ENCODE data around the gene DDX50. TPM values are rescaled to one million over a fixed set of nuclear protein-coding genes. Genes with fewer than 3 reads are reported as not detected.

DDX50 gene
- total RNA-seq, 4 donors from 2014 or later: 26.8 to 42.7 (median 31.5) TPM

- H3K4me3 ChIP-seq (ENCODE audit: low read depth, poor library complexity, severe bottlenecking): no peak overlapping the region
- TF ChIP-seq, protein P1, sequence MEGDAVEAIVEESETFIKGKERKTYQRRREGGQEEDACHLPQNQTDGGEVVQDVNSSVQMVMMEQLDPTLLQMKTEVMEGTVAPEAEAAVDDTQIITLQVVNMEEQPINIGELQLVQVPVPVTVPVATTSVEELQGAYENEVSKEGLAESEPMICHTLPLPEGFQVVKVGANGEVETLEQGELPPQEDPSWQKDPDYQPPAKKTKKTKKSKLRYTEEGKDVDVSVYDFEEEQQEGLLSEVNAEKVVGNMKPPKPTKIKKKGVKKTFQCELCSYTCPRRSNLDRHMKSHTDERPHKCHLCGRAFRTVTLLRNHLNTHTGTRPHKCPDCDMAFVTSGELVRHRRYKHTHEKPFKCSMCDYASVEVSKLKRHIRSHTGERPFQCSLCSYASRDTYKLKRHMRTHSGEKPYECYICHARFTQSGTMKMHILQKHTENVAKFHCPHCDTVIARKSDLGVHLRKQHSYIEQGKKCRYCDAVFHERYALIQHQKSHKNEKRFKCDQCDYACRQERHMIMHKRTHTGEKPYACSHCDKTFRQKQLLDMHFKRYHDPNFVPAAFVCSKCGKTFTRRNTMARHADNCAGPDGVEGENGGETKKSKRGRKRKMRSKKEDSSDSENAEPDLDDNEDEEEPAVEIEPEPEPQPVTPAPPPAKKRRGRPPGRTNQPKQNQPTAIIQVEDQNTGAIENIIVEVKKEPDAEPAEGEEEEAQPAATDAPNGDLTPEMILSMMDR (IDR thresholded peaks at IDR 0.05): no peak
- no peak for TF ChIP-seq POLR2A (IDR thresholded peaks at IDR 0.05)
- DNase-seq (ENCODE audit: low spot score in 2 of 2): no peak
- intact Hi-C loops (cut with DNase I; ENCODE audit: low total_unique reads): no loop called here
- 95 to 98% methylated on average over 2 of the region's 2 CpGs for WGBS, 2 donors
Observed at GRCh38 chr10:68895041-68895440, 6.1 kb upstream of the DDX50 start.

GRCh38 chr10:68897336-68897741, 3.8 kb upstream of the DDX50 start:
- TF ChIP-seq, protein P1 (IDR thresholded peaks at IDR 0.05): no peak
- TF ChIP-seq POLR2A (IDR thresholded peaks at IDR 0.05): no peak
- DNase-seq (ENCODE audit: low spot score in 2 of 2): peak in 1 of 2 donors; percentile 24
- H3K4me3 ChIP-seq (ENCODE audit: low read depth, poor library complexity, severe bottlenecking): no peak overlapping the region
- intact Hi-C loops (cut with DNase I; ENCODE audit: low total_unique reads): no loop called here
- 37 to 40% methylated on average over 3 of the region's 3 CpGs for WGBS, 2 donors

DNA sequence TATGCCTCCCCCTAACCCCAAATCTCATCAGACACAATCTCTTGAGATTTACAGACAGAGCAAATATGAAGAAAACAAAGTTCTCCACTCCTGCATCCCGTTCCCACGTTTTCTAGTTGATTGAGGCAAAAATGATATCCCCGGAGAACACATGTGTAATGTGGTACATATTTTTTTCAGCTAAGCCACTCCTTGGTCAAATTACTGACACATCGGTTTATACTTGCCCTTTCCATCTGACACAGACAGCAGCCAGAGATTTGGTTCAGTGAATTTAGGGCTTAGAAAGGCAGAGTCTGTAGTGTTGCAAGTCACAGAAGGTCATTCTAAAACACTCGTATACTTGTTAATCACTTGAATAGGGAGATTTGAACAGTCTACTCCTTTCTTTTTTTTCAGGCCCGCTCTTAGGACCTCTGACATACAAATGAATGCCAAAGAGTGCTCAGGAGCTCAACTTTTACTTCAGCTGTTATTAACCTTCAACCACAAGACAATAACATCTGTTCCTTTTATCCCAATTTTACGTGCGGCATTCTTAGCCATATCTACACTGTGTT, 1.8 kb upstream of the DDX50 start:
- intact Hi-C loops (cut with DNase I; ENCODE audit: low total_unique reads): no loop called here
- 84 to 86% methylated on average over 8 of the region's 8 CpGs for WGBS, 2 donors

DNA sequence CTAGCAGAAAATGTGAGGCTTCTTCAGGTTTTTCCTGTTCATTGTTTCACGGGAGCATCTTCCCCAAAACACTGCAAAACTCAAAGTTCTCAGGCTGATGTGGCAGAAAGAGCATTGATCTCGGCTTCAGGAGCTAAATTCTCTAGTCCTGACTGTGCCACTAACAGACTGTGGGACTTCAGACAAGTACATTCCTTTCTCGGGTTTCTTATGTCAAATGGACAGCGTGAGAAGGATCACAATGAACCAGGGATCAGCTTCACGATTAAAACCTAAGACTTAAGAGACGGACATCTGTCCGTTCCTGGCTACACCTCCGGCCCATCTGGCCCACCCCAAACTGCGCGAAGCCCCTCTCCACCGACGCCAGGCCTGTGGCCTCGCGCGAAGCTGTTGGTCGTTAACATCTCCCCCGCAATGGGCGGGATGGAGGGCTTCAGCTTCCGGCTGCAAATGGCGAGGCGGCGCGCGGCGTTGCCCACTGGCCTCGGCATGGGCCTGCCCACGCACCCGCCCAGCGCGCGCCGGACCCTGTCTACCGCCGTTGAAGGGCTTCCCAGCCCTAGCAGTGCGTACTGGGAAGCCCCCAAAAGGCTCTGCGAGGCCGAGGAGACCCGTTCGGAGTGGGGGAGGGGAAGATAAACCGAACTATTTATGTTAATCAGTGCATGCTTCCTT, 549 bp upstream of the DDX50 start:
- TF ChIP-seq, protein P1 (IDR thresholded peaks at IDR 0.05): no peak
- no peak for TF ChIP-seq POLR2A (IDR thresholded peaks at IDR 0.05)
- peak overlapping the region; percentile 82 for H3K4me3 ChIP-seq (ENCODE audit: low read depth, poor library complexity, severe bottlenecking)
- intact Hi-C loops (cut with DNase I; ENCODE audit: low total_unique reads): no loop called here
- DNase-seq (ENCODE audit: low spot score in 2 of 2): no peak
- 4 to 5% methylated on average over 28 to 36 of the region's 40 CpGs for WGBS, 2 donors

More for the DNA sequence above, 1.8 kb upstream of the DDX50 start:
- no peak for TF ChIP-seq POLR2A (IDR thresholded peaks at IDR 0.05)
- TF ChIP-seq, protein P1 (IDR thresholded peaks at IDR 0.05): no peak
- no peak overlapping the region for H3K4me3 ChIP-seq (ENCODE audit: low read depth, poor library complexity, severe bottlenecking)
- DNase-seq (ENCODE audit: low spot score in 2 of 2): no peak

- TF ChIP-seq POLR2A (IDR thresholded peaks at IDR 0.05): no peak
- TF ChIP-seq, protein P1 (IDR thresholded peaks at IDR 0.05): no peak
- no peak overlapping the region for H3K4me3 ChIP-seq (ENCODE audit: low read depth, poor library complexity, severe bottlenecking)
- intact Hi-C loops (cut with DNase I; ENCODE audit: low total_unique reads): no loop called here
- no peak for DNase-seq (ENCODE audit: low spot score in 2 of 2)
- 72 to 76% methylated on average over 5 of the region's 5 CpGs for WGBS, 2 donors
Observed at GRCh38 chr10:68902382-68902781, 1.3 kb downstream of the DDX50 start.
